GM18907 (cell line): ENCODE data around the gene CD33.

ENCODE experiments used
- ATAC-seq: cut with Tn5 transposase; IDR thresholded peaks from one replicate; pipeline ENCODE4 v1.9.1; 2021; ENCODE audit warnings: mild to moderate bottlenecking, moderate library complexity; ENCODE audit not compliant: unreplicated experiment

The CD33 gene

DNA sequence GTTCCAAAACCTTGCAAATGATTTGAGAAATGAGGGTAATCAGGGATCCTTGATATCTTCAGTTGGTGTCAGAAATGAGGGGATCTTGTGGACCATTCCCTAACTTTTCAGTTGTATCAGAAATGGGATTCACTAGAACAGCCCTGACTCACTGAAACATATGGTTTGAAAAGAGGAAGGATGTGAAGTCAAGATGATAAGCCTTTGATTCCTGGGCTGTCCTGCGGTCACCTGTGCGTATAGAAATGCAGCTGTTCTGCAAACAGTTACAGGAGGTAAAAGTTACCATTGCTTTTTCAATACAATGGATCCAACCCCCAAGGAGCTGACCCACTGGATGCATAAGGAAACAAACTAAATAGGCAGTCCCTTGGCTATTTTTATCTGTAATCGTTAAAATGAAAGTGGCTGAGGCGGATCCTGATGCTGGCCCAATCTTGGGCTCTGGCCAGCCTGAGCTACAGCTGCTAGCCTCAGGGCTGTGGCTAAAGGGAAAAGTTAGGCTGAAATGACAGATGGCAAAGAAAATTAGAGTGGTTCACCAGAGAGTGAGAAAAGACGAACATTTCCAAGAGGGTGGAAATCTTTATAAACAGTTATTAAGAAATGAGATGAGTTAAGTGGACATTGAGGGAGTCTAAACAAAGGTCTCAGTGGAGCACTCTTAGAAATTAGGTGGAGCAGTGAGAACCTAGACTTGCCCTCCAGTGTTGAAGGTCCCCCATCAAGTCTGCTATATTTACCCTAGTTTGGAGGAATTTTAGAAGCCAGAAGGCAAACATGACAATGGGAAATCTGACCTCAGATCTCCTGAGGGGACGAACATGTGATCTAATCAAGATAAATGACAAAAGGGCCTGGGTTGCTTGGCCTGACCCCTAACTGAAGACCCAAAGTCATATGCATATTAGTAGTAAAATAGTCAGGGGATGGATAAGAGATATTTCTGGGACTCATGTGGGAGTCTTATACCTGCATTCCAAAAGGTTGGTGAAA is 33.6 kb downstream of the CD33 start:
- no peak for ATAC-seq

DNA sequence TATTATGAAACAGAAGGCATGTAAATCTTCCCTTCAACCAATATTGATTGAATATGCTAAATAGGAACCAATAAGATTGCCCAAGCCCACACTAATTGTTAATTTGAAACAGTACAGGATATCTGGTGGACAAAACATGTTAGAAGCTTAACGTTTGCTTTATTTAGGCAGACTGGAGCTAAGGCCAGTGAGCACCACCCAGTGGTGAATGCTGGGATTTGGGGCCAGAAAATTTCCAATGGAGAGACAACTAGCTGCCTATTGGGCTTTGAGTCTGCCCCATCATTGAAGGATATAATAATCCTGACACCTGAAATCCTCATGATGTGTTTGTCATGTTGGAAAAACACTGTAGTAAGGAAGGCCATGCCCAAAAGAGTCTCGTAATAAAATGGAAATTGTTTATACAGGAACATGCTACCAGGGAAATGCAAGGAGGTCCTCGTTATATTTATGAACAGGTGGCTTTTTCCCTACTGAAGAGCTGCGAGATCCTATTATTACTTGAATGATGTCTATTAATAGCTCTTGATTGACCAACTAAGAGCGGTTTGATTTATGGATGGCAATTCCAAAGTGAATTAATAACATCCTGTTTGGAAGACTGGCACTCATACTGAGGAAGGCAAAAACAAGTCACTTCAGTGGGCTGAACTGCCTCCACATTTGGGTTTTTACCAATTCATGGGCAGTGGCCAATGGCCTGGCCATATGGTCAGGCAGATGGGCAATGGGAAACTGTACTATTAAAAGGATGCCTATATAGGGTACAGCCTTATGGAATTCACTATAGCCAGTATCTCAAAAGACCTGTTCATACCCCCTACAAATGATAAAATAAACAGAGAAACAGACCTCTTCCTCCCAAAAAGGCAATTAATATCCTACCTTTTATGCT is 34.7 kb downstream of the CD33 start:
- ATAC-seq = no peak

DNA sequence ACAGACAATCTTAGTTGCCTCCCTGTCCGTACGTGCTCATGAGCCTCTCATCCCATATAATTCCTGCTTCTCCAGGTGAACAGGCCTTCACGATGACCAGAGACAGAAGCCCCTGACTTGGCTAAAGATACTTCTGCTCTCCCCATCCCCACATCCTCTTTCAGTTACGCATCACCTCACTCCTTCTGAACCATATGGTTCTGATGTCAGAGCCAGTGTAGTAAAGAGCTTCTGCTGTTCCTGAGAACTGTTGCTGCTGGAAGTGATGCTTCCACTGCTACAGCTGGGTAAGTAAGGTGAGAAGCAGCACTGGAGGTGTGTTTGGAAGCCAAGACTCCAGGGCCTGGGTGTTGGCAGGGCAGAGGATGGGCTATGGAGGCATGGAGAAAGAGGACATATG is 38.9 kb downstream of the CD33 start:
- no peak for ATAC-seq

DNA sequence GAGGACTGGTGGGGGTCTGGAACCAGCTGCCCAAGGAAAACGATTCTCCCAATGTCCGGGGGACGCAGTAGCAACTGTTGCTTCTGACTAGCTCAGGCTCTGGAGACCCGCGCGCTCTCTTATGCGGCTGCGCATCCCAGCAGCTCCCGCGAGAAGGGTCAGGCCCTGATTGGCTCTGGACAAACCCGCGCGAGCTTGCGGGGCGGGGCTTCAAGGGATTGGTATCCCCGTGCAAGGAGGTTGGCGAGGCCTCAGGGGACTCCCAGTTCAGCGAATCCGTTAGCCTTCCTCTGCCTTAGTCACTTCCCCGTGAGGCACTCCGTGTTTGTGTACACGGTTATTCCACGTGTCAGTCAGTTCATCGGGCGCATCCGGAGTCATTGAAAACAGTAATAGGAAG is 46.2 kb downstream of the CD33 start:
- no peak for ATAC-seq

DNA sequence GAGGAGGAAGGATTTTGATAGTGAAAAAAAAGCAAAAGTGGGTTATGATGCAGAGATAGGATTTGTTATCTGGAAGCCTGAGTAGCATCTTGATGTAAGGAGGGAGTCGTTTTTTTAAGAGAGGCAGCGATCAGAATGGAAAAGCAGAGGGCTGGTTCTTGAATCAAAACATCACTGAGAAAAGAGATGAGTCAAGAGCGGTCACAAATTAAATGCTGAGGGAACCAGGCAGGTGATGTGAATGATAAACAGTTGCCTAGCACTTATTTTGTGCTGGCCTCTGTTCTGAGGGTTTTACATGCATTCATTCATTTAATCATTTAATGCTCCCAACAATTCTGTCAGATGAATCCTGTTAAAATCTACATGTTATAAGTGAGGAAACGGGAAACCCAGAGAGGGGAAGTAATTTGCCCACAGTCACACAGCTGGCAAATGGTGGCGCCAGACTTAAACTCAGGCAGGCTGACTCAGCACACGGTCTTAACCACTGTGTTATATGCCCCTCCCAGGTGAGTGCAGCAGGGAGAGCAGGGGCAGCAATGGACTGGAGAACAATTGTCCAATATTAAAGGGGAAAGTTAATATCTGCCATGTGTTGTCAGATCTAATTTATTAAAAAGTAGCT is 47.4 kb downstream of the CD33 start:
- ATAC-seq = no peak

DNA sequence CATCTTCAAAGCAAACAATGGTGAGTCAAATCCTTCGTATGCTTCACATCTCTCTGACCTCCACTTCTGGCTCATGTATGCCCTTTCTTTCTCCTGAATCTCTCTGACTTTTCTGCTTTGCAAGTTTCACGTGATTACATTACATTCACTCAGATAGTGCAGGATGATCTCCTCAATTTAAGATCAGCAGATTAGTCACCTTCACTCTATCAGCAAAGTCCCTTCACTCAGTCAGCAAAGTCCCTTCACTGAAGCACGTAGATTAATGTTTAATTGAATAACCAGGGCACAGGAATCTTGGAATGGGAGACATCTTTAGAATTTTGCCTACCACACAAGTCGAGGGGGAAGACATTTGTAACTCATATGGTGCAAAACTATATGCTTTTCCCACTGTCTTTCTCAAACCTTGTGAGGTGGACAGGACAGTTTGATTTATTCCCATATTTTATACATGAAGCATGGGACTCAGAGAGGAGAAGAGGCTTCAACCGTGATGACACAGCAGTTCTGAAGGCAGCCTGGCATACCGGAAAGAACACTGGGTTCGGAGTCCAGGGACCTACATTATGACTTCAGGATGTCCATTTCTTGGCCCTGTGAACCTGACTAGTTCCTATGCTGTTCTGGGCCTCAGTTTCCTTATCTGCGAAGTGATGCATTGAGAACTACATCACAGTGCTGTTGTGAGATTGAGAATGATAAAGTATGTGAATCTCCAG is 49.3 kb downstream of the CD33 start:
- no peak for ATAC-seq

DNA sequence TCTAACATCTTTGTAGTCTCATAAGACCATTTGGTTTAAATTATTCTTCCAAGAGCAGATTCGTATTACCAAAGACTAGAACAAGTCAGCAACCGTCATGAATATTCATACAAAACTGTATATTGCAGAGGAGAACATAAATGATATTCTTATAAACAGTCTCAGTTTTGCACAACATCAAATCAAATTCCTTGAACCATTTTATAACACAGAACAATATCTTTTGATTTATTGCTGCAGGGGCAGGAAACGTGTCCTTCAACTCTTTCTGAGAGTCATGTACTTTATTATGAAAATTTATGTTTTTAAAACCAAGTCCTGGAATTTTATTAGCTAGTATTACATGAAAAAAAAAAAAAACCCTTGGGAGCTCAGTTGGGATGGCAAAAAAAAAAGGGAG is 52.2 kb downstream of the CD33 start:
- ATAC-seq = no peak

DNA sequence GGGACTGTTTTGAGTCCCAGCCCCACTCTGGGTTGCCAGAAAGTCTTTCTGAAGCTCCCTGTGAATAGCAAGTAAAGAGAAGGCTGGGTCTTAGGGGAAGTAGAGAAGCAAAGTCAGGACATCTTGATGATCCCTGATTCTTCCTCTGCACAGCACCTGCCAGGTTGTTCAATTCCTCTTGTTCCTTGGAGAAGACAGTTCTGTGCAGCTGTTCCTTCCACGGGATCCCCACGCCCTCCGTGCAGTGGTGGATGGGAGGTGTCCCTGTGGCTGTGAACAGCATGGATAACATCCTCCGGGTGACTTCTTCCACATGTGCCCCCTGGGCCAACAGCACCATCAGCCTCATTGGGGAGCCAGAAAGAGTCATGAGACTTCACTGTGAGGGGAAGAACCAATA is 57.5 kb downstream of the CD33 start:
- no peak for ATAC-seq

DNA sequence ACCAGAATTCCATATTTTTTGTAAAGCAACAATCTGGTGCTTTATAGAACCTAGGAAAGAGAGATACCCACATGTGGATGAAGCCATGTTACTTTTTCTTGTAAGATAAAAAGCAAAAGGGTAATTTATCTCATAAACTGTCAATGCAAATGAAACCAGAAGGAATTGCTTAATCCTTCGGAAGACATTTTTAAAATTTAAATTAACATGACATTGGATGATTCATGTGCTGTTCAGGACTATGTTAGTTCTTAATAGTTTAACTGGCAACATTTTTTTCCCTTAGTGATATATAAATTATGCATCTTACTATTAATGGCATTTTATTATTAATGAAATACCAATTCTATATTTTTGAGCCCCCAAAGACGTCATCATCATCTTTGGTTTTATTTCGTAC is 60.8 kb downstream of the CD33 start:
- no peak for ATAC-seq
